ENCODE results near the gene SLC1A7.

DNA sequence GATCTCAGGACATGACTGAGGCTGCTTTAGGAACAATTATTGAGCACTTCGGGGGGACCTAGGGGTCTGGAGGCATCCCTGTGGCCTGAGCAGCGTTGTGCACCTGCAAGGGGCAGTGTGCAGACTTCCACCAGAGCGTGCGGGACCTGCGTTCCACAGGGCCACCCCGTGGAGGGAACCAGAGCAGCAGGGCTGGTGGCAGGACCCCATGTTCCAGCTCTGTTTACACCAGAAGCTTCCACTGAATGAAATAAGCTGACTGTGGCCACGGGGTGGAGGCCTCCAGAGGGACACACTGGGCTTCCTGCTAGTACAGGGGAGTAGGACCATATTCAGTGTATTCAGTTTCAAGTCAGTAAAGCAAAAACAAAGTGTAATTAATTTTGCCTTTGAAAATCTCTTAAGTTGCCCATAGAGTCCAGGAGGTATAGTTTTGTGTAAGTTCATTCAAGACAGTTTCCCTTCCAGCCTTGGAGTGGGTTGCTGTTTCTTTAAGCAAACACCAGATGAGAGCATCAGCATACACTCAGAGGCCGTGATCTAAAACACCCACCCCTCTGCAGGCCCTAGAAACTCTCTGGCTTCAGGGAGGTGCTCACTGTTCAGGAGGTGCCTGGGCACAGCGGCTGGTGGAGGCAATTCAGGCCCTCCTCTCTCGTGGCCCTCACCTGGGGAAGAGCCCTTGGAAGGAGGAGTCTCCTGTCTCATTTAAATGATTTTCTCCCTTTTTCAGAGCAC, 16.6 kb downstream of the SLC1A7 start:
- TF ChIP-seq, protein P1, sequence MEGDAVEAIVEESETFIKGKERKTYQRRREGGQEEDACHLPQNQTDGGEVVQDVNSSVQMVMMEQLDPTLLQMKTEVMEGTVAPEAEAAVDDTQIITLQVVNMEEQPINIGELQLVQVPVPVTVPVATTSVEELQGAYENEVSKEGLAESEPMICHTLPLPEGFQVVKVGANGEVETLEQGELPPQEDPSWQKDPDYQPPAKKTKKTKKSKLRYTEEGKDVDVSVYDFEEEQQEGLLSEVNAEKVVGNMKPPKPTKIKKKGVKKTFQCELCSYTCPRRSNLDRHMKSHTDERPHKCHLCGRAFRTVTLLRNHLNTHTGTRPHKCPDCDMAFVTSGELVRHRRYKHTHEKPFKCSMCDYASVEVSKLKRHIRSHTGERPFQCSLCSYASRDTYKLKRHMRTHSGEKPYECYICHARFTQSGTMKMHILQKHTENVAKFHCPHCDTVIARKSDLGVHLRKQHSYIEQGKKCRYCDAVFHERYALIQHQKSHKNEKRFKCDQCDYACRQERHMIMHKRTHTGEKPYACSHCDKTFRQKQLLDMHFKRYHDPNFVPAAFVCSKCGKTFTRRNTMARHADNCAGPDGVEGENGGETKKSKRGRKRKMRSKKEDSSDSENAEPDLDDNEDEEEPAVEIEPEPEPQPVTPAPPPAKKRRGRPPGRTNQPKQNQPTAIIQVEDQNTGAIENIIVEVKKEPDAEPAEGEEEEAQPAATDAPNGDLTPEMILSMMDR (IDR thresholded peaks at IDR 0.05) = no peak
- TF ChIP-seq POLR2A (IDR thresholded peaks at IDR 0.05) = no peak
